Endothelial cell of umbilical vein (primary cell): ENCODE data around the gene PTTG2. TPM values are rescaled to one million over a fixed set of nuclear protein-coding genes. Genes with fewer than 3 reads are reported as not detected.

Experiments used
- Bru-seq: library from RNA; stranded (reverse); fragments of 400-500 nt; gene quantifications from one replicate; lab custom pipeline; 2021; lab: Mats Ljungman, UMichigan
- BruChase-seq, 2 experiments: library from RNA; stranded (reverse); fragments of 400-500 nt; gene quantifications; one replicate each; lab custom pipeline; 2021; lab: Mats Ljungman, UMichigan
- BruUV-seq: library from RNA; stranded (reverse); fragments of 400-500 nt; replicated peaks from 2 replicates; lab custom pipeline; 2021; lab: Mats Ljungman, UMichigan
- CTCF ChIA-PET: fragments of 300-600, 350-600 bp; sonication (Branson Sonifier 250); formaldehyde crosslinking; loops from one replicate; lab custom pipeline; 2021; ENCODE audit warnings: antibody characterized with exemption, inconsistent platforms; lab: Charles Lee
- POLR2A ChIA-PET: fragments of 300-600, 350-600 bp; sonication (Branson Sonifier 250); formaldehyde crosslinking; loops from one replicate; lab custom pipeline; 2021; ENCODE audit warnings: antibody characterized with exemption, inconsistent platforms; lab: Charles Lee
- DNase-seq: peaks from one replicate; pipeline ENCODE4 v3.0.0-alpha.2; 2011; ENCODE audit warnings: low read depth, low spot score
- FAIRE-seq: peaks from 2 replicates; lab custom pipeline; 2011; peaks lifted over from hg19 to GRCh38; lab: Jason Lieb, UNC
- H2AFZ ChIP-seq: 2 replicates; pipeline ENCODE4 v1.6.0; 2012; ENCODE audit warnings: low read depth, low read length, control low read depth, inconsistent platforms
- H3K27ac ChIP-seq: 2 replicates; pipeline ENCODE4 v1.5.1; 2011; ENCODE audit warnings: low read depth, mild to moderate bottlenecking, control low read depth, low read length, moderate library complexity; ENCODE audit not compliant: insufficient read depth
- H3K27me3 ChIP-seq, 2 experiments: 2 replicates each; pipeline versions ENCODE4 v1.6.0 to v1.6.1; 2011; ENCODE audit warnings: low read length in 2 of 2, mixed read lengths in 1 of 2; ENCODE audit not compliant: control insufficient read depth in 2 of 2, insufficient read depth in 2 of 2
- H3K36me3 ChIP-seq, 2 experiments: 2 replicates in 1 of 2; 3 replicates in 1 of 2; pipeline ENCODE4 v1.5.1; 2011; ENCODE audit warnings: low read length in 2 of 2, mild to moderate bottlenecking in 1 of 2, moderate library complexity in 1 of 2; ENCODE audit not compliant: control insufficient read depth in 2 of 2, insufficient read depth in 2 of 2; ENCODE audit errors: extremely low read depth in 1 of 2
- H3K4me1 ChIP-seq: 3 replicates; pipeline ENCODE4 v1.5.1; 2011; ENCODE audit warnings: mild to moderate bottlenecking, low read length; ENCODE audit not compliant: control insufficient read depth, insufficient read depth; ENCODE audit errors: extremely low read depth
- H3K4me2 ChIP-seq: 2 replicates; pipeline ENCODE4 v1.6.1; 2011; ENCODE audit warnings: low read length, control low read depth, mixed read lengths; ENCODE audit not compliant: insufficient read depth
- H3K4me3 ChIP-seq, 3 experiments: fragments of 200-600 bp in 1 of 3; sonication (generic), shearing (Covaris generic) in 1 of 3; replicated peaks in 1 of 3; 2 replicates each; pipeline ENCODE4 v1.5.1; 2011 to 2016; ENCODE audit warnings: control low read depth in 3 of 3, low read length in 3 of 3, mild to moderate bottlenecking in 2 of 3, inconsistent platforms in 1 of 3, low read depth in 1 of 3, moderate library complexity in 1 of 3; ENCODE audit not compliant: insufficient read depth in 1 of 3
- H3K79me2 ChIP-seq: 2 replicates; pipeline ENCODE4 v1.6.0; 2012; ENCODE audit warnings: low read length, inconsistent platforms; ENCODE audit not compliant: control insufficient read depth, insufficient read depth
- H3K9ac ChIP-seq: replicated peaks from 2 replicates; pipeline ENCODE3; 2011; ENCODE audit warnings: low read length, control low read depth; ENCODE audit not compliant: insufficient read depth; ENCODE audit errors: extremely low read depth
- H3K9me1 ChIP-seq: replicated peaks from 3 replicates; pipeline ENCODE4 v1.6.0; 2011; ENCODE audit warnings: mild to moderate bottlenecking, low read length; ENCODE audit not compliant: control insufficient read depth, insufficient read depth; ENCODE audit errors: extremely low read depth
- H3K9me3 ChIP-seq: replicated peaks from 2 replicates; pipeline ENCODE4 v1.5.1; 2012; ENCODE audit warnings: low read length, inconsistent platforms; ENCODE audit not compliant: control insufficient read depth, insufficient read depth
- H4K20me1 ChIP-seq: replicated peaks from 2 replicates; pipeline ENCODE3; 2011; ENCODE audit warnings: mild to moderate bottlenecking, low read length; ENCODE audit not compliant: control insufficient read depth, insufficient read depth; ENCODE audit errors: extremely low read depth
- EZH2 ChIP-seq: IDR thresholded peaks from 2 replicates; pipeline ENCODE4 v1.6.1; 2012; ENCODE audit warnings: borderline replicate concordance, low read depth, mild to moderate bottlenecking, moderate library complexity, low read length, inconsistent platforms; ENCODE audit not compliant: severe bottlenecking
- FOS ChIP-seq: IDR thresholded peaks from 2 replicates; pipeline ENCODE4 v1.6.1; 2011; ENCODE audit warnings: mild to moderate bottlenecking, low read length, moderate library complexity, borderline replicate concordance; ENCODE audit not compliant: insufficient read depth
- GATA2 ChIP-seq: IDR thresholded peaks from 2 replicates; pipeline ENCODE4 v1.7.0; 2011; ENCODE audit warnings: low read depth, mild to moderate bottlenecking, moderate library complexity, mixed read lengths, low read length; ENCODE audit not compliant: insufficient read length, insufficient read depth
- JUN ChIP-seq: IDR thresholded peaks from 2 replicates; pipeline ENCODE4 v1.6.1; 2011; ENCODE audit warnings: borderline replicate concordance, low read depth; ENCODE audit not compliant: insufficient read length, insufficient read depth
- MYC ChIP-seq: IDR thresholded peaks from one replicate; pipeline ENCODE4 v1.6.1; 2011; ENCODE audit warnings: mild to moderate bottlenecking, low read depth, low read length
- POLR2A ChIP-seq: IDR thresholded peaks from 2 replicates; pipeline ENCODE4 v1.6.1; 2012; ENCODE audit warnings: low read depth, mild to moderate bottlenecking, control low read depth, low read length
- POLR2AphosphoS5 ChIP-seq: IDR thresholded peaks from 2 replicates; pipeline ENCODE4 v1.6.1; 2012; ENCODE audit warnings: low read depth, mild to moderate bottlenecking, control low read depth, low read length, moderate library complexity; ENCODE audit not compliant: insufficient read depth
- dilution Hi-C: fragments of 300-500 bp; cut with MboI; formaldehyde crosslinking; loops from one replicate; pipeline ENCODE4 v1.15.0; 2019; ENCODE audit warnings: low sequenced_read_pairs; ENCODE audit not compliant: extremely low pct_ligation_motif_present
- intact Hi-C: fragments of 100-400 bp; cut with micrococcal nuclease; formaldehyde crosslinking; loops from one replicate; pipeline ENCODE4 v1.10.0; 2022
- long read RNA-seq: library from polyadenylated mRNA; stranded (forward); transcript quantifications from one replicate; pipeline ENCODE4 v2.0.0, GENCODE V29; 2021
- polyA minus RNA-seq, 3 experiments: library from RNA; depleted of rRNA, polyadenylated mRNA; stranded (reverse); fragments of >200 nt; gene quantifications; 1 replicate in 1 of 3; 2 replicates in 2 of 3; pipeline ENCODE4 v1.2.3, GENCODE V29; 2011
- polyA plus RNA-seq, 4 experiments: library from polyadenylated mRNA; depleted of rRNA in 3 of 4; stranded (reverse) in 3 of 4; unstranded in 1 of 4; fragments of >200 nt; gene quantifications; 2 replicates each; pipeline versions ENCODE4 v1.2.1 to v1.2.3, GENCODE V29; 2011 to 2012; ENCODE audit warnings: missing spikeins in 1 of 4
- total RNA-seq: library from RNA; stranded (reverse); gene quantifications from 2 replicates; pipeline ENCODE4 v1.2.3, GENCODE V29; 2021
- TF ChIP-seq, protein P1 (sequence below), 2 donors: IDR thresholded peaks; 1 replicate in 1 of 2; 2 replicates in 1 of 2; pipeline ENCODE4 v1.5.1; 2011; ENCODE audit warnings: low read length in 2 of 2, mild to moderate bottlenecking in 2 of 2, moderate library complexity in 2 of 2, control low read depth in 1 of 2, inconsistent platforms in 1 of 2, low read depth in 1 of 2; ENCODE audit not compliant: insufficient read depth in 1 of 2; ENCODE audit errors: extremely low read depth in 1 of 2
- TF ChIP-seq, protein P2 (sequence below): IDR thresholded peaks from 2 replicates; pipeline ENCODE4 v1.6.1; 2011; ENCODE audit not compliant: insufficient read depth, insufficient read length

The PTTG2 gene
- total RNA-seq, result not detected in 2 replicates
- polyA plus RNA-seq, result not detected in 2 replicates
- polyA plus RNA-seq (2011; cell fraction: cytosol; rRNA removed), result not detected in 2 replicates
- not detected in 2 replicates for polyA plus RNA-seq (2011; cell fraction: nucleus; rRNA removed)
- polyA plus RNA-seq (2012), result not detected in 2 replicates
- not detected in 2 replicates for polyA minus RNA-seq
- not detected for polyA minus RNA-seq (2011; cell fraction: cytosol; rRNA and poly(A)+ RNA removed)
- not detected in 2 replicates for polyA minus RNA-seq (2011; cell fraction: nucleus; rRNA and poly(A)+ RNA removed)
- percentile 24 among the genes with signal in this experiment for Bru-seq, nascent RNA
- BruChase-seq, experiment 1, labeled RNA remaining after a 6-hour chase, result not detected
- percentile 27 among the genes with signal in this experiment for BruChase-seq, experiment 2, labeled RNA remaining after a 2-hour chase
- long read RNA-seq, result 0 reads

DNA sequence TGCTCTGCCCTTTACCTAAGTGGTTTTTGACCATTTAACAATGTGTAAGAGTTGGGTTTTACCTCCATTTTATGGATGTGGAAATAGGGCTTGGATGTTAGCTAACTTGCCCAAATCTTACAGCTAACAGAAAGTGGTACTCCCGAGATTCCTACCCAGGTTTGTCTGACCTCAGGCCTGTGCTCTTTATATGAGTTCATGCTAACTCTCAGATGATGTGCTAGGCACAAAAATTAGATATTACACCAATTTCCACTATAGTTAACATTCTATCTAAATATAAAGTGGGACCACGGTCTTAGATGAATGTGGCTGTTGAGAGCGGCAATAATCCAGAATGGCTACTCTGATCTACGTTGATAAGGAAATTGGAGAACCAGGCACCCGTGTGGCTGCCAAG, at the start of gene PTTG2:
Gene PTTG2, plus strand, starts transcription at position 301 of the 400 bp plus-strand sequence. Its CDS starts 37 bp downstream, at position 338.
- H3K79me2 ChIP-seq, result no peaks in the 10 kb centered on the region
- CTCF ChIA-PET, result no interaction called here
- no peaks in the 10 kb centered on the region for H3K27me3 ChIP-seq
- no peak within 1 kb of the TSS for H3K4me2 ChIP-seq
- H3K9me3 ChIP-seq, result no peaks in the 10 kb centered on the region
- no peak within 1 kb of the TSS for H3K27ac ChIP-seq
- no peak within 1 kb of the TSS for H3K4me3 ChIP-seq
- dilution Hi-C loops, result no loop called here
- no peak for FAIRE-seq
- peaks cover 4% of the 10 kb centered on the region for H3K4me1 ChIP-seq
- no peak within 1 kb of the TSS for H3K9ac ChIP-seq
- no peaks in the 10 kb centered on the region for H3K9me1 ChIP-seq
- no peak within 1 kb of the TSS for H2AFZ ChIP-seq
- no peaks in the 10 kb centered on the region for H3K36me3 ChIP-seq
- H4K20me1 ChIP-seq, result no peaks in the 10 kb centered on the region
- intact Hi-C loops, result no loop called here
- TF ChIP-seq MYC (no peak), POLR2A (no peak), GATA2 (no peak), EZH2 (no peak), JUN (no peak), FOS (no peak), POLR2AphosphoS5 (no peak)
- TF ChIP-seq, protein P1, sequence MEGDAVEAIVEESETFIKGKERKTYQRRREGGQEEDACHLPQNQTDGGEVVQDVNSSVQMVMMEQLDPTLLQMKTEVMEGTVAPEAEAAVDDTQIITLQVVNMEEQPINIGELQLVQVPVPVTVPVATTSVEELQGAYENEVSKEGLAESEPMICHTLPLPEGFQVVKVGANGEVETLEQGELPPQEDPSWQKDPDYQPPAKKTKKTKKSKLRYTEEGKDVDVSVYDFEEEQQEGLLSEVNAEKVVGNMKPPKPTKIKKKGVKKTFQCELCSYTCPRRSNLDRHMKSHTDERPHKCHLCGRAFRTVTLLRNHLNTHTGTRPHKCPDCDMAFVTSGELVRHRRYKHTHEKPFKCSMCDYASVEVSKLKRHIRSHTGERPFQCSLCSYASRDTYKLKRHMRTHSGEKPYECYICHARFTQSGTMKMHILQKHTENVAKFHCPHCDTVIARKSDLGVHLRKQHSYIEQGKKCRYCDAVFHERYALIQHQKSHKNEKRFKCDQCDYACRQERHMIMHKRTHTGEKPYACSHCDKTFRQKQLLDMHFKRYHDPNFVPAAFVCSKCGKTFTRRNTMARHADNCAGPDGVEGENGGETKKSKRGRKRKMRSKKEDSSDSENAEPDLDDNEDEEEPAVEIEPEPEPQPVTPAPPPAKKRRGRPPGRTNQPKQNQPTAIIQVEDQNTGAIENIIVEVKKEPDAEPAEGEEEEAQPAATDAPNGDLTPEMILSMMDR (IDR thresholded peaks at IDR 0.05; ENCODE audit: extremely low read depth in 1 of 2, insufficient read depth in 1 of 2, low read depth in 1 of 2, low read length in 2 of 2), result no peak
- TF ChIP-seq, protein P2, sequence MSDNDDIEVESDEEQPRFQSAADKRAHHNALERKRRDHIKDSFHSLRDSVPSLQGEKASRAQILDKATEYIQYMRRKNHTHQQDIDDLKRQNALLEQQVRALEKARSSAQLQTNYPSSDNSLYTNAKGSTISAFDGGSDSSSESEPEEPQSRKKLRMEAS, result no peak
- DNase-seq, result no peak
- no TSS peak for BruUV-seq
- POLR2A ChIA-PET, result no interaction called here
